Suppressor macrophage treated with lipopolysaccharide for 1 hour (primary cell): ENCODE results near the gene BANP.

Experiments used
- DNase-seq, 3 donors: peaks; one replicate each; pipeline ENCODE4 v3.0.0-alpha.2; 2020 to 2022

The BANP gene

DNA sequence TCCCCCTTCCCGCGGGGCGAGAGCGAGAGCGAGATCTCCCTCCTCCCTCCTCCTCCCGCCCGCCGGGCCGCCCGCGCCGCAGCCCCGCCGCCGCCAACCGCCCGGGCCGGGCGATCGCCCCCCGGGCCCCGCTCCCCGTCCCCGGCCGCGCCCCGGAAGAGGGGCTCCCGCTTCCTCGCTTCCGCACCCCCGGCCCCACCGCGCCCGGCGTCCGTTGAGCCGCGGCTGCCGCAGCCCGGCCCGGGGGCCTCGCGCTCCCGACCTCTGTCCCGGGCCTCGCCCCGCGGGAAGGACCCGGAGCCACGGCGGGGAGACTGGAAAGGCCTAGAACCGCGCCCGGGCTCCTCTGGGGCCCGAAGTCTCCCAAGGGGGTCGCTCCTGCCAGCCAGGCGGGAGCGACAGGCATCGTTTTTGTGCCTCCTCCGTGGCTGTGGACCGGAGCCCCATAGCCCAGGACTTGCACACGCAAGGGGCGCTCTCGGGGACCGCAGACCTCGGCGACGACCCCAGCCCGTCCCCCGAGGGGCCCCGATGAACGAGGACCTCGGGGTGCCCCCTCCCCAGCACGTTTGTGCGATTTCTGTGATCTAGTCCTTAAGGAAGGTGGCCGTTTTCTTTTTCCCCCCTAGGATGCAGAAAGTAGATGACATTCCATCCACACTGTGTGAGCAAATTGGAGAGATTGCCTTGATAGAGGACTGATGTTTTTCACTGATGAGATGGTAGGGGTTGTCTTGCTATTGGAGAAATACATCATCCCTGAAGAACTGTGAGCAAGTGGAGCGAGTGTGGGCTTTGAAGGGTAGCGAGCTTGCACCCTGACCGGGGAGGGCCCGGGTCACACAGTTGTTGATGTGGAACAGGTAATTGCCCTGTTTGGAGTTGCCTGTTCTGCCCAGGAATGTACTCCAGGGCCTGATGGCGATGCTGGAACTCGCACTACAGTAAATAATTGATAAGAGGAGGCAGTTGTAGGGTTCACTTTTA is 611 bp downstream of the BANP start:
- DNase-seq = peak in 1 of 3 donors; percentile 41

DNA sequence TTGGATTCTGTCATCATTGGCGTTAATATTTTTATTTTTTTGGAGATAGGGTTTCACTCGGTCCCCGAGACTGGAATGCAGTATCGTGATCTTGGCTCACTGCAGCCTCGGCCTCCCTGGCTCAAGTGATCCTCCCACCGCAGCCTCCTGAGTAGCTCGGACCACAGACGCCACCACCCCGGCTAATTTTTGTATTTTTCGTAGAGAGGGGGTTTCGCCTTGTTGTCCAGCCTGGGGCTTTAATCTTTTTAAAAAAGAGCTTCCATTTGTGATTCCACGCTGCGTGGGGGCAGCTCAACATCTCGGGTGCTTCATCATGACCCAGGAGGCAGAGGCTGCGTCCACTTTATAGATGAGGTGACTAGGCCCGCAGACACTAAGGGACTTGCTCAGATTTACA is 1.5 kb downstream of the BANP start:
- no peak for DNase-seq

DNA sequence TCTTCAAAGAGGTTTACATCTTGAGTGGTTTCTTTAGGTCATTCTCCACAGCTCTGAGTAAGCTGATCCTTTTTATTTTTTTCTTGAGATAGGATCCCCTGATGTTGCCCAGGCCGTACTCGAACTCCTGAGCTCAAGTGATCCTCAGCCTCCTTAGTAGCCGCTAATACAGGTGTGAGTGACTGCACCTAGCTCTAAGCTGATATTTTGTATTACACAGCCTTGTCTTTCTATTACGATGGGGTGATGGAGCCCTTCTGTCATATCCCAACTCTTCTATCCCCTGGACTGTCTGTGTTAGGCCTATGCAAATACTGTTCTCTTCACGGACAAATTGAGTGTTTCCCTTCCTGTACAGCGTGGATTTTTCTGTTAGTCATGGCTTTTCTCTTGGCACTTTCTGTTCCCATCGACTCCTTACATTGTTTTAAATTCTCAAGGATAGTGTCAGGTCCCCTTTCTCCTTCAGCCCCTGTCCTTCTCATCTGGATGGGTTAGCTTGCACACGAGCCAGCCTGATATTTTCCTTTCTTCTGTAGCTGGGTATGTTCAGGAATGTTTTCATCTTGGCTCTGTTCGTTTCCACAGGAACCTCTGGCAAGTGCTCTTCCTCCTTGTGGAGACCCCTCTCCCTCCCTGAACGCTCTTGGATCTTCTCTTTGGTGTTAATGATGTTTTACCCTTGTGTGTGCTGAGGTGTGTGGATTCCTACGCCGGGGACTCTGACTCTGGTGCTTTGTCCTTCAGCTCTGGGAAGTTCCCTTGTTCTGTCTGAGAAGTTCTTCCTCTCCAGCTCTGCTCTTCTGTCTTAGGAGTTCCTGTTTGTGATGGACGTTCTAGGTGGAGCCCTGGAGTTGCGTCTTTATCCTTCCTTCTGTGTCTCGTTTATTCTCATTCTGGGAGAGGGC is 2.3 kb downstream of the BANP start:
- DNase-seq = peak; percentile 82 to 92 (median 88)

DNA sequence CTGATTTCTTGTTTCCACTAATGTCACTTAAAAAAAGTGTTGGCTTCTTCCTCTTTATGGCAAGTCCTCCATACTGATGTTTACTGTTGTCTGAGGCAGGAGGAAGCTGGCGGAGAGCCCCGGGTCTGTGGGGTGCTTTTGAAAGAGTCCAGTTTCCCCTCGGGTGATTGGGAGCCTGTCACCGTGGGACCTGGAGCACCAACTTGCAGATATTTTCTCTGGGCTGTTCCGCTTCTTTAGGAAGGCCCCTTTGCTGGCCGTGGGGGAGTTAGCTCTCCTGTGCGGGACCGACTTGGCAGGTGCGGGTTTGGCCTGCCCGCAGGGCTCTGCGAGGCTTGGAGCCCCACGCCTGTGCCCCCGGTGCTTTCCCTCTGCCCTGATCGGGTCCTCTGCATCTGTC is 3.1 kb downstream of the BANP start:
- DNase-seq = peak; percentile 86 to 90 (median 89)

DNA sequence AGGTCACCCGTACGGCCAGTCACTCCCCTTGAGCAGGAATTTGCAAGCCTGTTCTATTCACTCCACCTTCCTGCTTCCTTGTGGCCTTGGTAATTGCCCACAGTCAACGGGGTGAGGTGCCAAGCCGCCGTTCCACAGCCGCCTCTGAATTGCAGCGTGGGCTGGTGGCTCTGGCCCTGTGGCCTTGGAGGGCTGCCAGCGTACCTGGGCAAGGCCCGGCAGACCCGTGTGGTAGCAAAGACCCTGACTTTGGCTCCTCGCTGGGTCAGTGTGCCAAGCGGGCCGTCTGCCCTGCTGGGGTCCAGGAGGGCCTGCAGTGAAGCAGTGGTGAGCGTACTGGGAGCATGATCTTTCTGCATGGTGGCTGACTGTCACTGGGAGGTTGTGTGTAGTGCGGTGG is 3.6 kb downstream of the BANP start:
- DNase-seq = peak in 2 of 3 donors; percentile 36 to 42

DNA sequence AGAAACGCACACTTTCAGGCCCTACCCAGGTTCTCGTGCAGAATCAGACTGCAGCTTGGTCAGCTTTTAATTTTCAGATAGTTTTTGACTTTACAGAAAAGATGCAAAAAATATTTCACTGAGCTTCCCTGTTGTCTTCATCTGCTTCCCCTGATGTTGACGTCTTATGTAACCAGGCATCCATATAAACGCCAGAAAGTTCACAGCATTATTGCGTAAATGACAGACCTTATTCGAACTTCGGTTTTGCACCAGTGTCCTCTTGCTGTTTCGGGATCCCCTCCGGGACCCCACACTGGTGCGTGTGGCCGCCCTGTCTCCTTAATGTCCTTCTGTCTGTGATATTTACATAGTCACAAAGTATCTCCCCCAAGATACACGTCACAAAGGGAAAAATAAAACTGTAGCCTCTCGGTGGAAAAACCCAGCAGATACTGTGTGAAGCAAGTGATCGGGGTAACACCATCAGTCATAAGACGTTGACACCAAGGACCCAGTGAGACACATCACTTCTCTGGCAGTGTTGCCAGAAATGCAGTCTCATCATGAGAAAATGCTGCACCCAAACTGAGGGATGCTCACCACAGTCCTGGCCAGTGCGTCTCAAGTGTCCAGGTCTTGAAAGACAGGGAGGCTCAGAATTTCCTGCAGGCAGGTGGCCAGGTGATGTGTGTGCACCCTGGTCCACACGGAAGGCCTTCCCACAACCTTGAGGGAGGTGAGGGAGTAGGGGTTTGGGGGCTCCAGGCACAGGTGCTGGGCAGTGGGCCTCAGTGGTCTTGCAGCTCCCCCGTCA is 4.3 kb downstream of the BANP start:
- peak; percentile 84 to 94 (median 92) for DNase-seq

DNA sequence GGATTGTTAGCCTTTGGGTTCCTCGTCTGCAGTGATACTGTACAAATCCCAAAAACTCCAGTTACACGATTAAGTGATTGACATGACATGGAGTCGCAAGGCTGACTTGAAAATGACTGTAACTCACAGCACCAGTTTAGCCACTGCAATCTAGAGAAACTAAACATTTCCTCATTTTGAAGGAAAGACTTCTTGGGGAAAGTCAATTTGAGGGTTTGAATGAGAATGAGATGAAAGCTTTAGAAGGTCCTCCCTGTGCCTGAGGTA is 4.8 kb downstream of the BANP start:
- no peak for DNase-seq

DNA sequence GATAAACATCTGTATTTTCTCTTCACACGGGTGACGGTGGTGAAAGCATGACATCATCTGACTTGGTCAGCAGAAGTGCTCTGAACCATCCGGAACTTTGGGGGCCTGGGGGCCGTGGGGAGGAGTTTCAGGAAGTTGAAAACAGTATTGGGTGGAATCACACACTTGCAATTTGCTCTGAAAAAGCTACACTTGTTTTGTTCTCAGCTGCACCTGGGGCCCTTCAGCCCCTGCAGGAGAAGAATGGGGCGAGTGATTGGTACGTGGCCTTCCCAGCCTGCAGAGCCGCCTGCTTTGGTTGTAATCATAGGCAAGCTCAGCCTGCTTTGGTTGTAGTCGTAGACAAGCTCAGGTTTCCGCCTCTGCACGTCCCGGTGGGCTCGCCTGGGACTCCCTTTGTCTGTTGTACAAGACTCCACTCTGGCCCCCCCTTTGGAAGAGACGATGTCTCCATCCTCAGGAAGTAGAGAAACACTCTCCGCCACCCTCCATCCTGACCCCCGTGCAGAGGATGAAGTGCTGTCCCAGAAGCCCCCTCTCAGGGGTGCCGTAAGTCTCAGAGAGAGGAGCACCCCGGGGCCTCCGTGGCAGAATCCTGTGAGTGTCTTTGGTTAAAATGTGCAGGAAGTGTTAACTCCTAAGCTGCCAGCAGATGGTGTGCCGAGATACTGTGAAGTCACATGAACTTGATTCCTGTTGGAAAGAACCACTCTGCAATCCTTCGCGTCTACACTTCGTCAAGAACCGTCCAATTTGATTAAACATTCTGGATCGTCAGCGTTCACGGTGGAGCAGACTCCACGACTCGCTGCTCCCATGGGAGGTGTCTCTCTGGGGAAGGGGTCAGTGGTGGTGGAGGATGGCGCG is 5.4 kb downstream of the BANP start:
- DNase-seq = peak; percentile 89 to 90 (median 89)

DNA sequence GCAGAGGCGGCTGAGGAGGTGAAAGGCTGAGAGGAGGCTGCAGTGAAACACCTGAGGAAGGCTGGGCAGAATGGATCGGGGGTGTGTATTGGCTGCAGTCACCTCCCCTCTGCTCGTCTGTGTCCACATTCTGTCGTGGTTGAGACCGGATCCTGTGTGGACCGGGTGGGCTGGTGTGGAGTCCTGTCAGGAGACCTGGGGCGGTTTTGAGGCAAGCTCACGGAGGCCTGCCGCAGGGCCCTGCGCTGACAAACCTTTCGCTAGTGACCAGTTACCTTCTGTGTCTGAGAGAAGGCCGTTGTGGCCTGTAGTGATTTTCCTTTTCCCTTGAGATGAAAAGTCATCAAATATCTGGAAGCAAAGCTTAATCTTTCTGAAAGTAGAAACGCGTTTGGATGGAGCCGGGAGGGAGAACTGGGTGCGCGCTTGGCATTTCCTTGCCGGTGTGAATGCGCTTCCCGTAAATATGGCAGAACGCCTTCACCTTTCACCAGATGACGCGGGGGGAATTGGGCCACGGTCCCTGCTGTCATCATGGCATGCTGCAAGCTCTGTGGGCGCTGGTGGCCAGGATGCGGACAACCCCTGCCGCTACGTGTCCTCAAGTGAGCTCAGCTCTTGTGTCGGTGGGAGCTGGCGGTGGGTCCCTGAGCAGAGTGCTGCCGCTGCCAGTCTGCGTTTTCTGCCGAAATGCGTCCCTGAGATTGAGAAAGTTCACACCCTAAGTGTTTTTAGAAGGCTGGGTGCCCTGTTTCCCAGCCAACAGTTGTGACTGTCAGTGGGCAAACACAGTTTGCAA is 6.3 kb downstream of the BANP start:
- no peak for DNase-seq

DNA sequence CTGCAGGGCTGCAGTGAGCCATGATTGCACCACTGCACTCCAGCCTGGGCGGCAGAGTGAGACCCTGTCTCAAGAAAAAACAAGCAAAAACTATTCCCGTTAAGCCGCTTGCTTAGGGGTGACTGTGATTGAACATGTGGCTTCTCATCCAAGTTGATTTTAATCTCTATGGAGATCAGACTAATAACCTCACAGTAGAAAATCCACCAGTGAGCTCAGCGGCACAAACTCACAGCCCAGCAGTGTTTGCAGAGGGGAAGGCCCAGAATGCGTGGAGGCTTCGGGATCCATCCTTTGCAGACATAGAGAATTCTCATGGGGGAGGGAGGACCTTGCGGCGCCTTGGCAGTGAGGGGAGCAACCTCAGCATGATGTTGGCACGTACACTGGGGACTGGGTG is 7.4 kb downstream of the BANP start:
- no peak for DNase-seq

DNA sequence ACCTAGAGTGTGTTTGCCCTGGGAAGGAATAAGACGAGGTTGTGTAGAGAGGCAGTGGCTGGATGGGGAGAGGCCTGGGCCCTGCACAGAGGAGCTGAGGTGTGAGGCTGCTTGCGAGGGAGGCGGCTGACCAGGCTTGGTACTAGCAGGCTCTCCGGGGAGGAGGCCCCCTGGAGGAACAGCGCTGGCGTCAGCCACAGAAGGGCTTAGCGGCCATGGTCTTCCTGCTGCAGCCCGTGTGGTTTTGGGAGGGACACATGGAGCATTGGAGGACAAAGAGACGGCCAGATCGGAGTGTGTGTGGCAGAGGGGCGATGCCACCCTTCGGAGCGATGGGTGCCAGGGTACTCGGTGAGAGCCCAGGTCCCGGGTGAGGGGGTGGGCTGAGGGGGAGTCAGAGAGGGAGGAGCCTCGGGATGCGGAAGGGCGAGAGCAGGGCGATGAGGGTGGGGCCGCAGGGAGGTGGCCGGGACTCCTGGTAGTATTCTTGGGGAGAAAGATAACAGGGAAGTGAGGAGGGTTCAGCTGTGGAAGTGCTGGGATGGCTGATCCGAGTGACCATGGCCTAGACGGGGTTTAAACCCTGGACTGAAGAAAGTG is 8.3 kb downstream of the BANP start:
- peak; percentile 36 to 68 (median 52) for DNase-seq

DNA sequence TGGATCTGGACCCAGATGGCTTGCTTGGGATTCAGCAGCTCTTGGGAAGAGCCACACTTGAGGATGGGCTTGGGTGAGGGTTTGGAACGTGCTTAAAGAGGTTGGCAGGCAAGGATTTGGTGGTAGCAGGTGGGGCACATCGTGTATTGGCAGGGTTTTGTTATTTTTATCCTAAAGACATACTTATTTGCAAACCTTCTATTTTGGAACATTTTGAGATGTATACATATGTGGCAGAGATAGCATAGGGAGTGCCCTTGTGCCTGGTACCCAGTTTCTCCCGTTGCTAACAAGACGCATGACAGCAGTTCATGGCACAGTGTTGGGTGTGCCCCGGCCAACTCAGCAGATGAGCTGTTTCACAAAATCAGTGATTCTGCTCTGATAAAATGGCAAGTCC is 9.1 kb downstream of the BANP start:
- peak in 1 of 3 donors; percentile 5 for DNase-seq

DNA sequence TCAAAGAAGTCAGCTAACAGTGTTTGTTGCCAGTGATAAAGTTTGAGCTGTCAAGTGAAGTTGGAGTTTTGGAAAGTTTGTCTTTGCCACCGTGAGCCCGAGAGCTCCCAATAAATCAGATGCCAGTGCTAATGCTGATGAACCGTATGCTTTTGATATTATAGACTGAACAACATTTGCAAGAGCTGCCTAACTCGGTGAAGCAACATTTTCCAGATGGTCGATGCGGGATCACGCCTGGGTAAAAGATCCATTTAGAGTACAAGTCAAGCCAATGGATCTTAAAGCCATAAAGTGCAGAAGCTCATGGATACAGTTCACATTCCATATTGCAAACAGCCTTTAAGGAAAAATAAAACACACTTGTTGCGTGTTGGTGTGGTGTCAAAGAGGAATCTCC is 9.6 kb downstream of the BANP start:
- DNase-seq = no peak

DNA sequence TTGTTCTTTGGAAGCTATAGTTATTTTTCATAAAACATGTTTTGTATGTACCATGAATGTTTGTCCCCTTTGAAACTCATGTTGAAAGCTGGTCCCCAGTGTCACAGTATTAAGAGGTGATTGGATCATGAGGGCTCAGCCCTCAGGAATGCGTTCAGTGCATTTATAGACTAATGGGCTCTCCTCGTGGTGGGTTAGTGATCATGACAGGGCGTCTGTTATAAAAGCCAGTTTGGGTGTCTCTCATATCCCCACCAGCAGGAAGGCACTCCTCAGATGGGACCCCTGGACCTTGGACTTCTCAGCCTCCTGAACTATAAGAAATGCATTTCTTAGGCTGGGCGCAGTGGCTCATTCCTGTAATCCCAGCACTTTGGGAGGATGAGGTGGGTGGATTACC is 10.4 kb downstream of the BANP start:
- no peak for DNase-seq

DNA sequence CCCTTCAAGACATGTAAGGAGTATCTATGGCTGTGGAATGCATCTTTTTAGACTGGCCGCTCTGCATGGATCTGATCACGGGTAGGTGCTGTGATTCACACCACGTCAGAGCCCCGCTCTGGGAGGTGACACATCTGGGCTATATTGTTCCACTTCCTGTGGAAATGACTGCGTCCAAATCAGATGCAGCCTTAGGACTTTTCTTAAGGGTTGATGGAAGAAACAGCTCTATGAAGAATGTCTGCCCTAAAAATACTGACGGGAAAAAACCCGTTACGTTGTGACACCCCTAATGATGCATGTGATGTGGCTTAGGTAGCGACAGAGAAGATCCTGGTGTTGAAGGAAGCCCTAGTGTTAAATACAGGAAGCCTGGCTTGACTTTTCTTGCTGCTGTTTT is 12.2 kb downstream of the BANP start:
- peak; percentile 89 to 94 (median 92) for DNase-seq

DNA sequence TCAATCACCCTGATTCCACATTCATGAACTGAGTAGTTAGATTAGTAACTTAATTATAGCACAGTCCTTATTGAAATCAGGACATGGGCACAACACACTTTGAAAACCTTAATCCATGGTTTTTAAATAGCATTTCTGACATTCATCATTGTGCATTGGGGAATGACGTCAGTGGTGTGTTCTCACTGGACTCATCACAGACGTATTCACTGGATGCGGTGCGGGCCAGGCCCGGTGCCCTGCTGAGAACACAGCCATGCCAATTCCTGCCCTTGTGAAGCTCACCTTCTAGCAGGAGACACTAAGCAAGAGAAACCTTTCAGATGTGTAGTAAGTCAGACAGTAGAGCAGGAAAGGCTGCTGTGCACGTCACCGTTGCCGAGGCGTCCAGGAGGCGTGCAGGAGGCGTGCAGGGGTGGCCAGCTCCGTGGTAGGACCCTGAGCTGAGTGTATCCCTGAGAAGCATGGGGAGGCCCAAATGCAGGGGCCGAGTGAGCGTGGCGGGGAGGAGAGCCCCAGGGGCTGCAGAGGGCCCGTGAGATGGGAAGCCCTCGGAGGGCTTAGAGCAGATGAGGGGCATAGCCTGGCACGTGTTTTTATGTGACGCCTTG is 12.9 kb downstream of the BANP start:
- no peak for DNase-seq

DNA sequence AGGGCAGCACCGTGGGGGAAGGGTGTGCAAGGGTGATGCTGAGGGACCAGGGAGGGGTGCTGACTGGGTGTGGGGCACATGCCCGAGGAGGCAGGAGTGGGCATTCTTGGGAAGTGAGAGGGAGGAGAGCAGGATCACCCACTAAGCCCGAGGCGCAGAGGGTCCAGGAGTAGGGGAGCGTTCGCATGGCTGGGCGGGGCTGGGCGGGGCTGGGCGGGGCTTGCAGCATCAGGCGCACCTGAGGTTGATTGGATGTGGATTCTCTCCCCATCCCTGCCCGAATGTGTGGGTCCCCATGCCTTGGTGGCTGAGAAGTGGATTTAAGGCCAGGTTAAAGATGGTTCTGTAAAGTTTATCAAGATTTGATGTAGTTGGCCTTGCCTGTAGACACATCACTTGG is 14.2 kb downstream of the BANP start:
- no peak for DNase-seq

DNA sequence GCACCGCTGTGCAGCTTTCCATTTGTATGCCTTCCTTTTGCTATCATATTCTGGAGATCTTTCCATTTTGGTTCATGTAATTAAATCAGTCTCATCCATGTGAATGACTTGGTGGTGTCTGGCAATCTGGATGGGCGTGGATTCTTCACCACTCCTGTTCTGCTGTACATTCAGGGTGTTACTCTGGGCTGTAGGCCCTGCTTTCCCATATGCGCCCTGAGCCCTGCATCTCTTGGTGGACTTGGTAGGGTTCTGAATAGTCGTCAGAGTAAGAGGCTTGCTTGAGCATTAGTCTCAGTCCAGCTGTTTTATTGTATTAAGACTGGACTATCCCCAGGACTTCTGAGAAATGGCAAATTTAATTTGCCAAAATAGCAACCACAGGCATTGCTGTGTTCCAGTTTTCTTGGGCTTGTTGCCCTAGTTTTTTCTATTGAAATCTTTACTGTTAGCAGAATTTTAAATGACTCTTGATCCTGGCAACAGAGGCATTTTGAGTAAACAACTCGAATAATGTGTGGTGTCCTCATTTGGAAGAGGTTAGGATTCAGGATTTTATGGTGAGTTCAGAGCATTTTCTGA is 14.9 kb downstream of the BANP start:
- DNase-seq = no peak

DNA sequence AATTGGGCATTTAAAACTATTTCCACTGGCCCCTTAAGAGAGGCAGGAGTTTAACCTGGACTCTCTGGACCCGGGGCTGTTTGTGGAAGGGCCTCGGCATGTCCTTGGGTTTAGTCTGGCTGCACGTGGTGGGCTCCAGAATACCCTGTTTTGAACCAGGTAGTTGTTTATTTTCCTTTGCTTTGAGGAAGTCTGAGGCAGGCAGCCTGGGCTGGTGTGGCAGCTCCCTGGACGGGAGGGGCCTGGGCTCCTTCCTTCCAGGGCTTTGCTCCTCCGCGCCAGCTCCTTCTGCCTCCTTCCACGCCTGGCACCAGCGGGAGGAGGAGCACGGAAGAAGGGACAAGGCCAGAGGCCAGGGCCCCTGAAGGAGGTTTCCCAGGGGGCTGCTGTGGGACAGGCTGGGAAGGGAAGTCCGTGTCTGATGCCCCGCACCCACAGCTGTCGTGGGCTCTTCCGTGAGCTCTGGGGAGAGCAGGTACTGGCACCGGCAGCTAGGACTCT is 15.5 kb downstream of the BANP start:
- peak in 1 of 3 donors; percentile 51 for DNase-seq

DNA sequence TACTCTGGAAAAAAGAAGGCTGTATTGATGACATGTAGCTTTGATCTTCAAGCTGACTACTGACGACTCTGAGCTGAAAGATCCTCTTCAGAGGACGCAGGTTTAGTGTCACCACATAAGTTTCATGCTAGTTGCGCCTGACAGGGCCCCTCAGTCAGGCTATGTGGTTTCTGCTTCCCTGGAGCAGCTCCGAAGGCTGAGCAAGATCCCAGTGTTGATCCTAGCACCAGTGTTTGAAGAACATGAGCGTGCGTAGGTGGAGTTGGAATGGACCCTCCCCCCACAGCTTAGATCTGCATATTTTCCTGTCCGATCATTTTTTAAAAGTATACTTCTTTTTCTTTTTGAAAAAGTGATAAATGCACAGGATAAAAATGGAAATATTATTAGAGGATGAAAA is 17.3 kb downstream of the BANP start:
- DNase-seq = no peak
